CD4-positive, alpha-beta T cell (primary cell): ENCODE data around the gene MNX1. TPM values are rescaled to one million over a fixed set of nuclear protein-coding genes. Genes with fewer than 3 reads are reported as not detected.

Source experiments
- ATAC-seq: fragments of 200-7000 bp; cut with Tn5 transposase; one replicate; pipeline ENCODE4 v1.10.0; 2022; ENCODE audit warnings: mild to moderate bottlenecking; ENCODE audit not compliant: poor library complexity
- CTCF ChIA-PET: fragments of 350-600 bp; sonication (Branson Sonifier 250); formaldehyde crosslinking; loops from one replicate; lab custom pipeline; 2021; ENCODE audit warnings: antibody characterized with exemption, inconsistent platforms; lab: Charles Lee
- POLR2A ChIA-PET: fragments of 350-600 bp; sonication (Branson Sonifier 250); formaldehyde crosslinking; loops from one replicate; lab custom pipeline; 2021; ENCODE audit warnings: antibody characterized with exemption, inconsistent platforms; lab: Charles Lee
- DNase-seq, 14 experiments: peaks; one replicate each; pipeline ENCODE4 v3.0.0-alpha.2; 2013 to 2020; ENCODE audit warnings: mixed read lengths in 2 of 14
- H3K27ac ChIP-seq, 2 donors: one replicate each; pipeline versions ENCODE4 v1.5.1 to v1.7.0; 2013; ENCODE audit warnings: low read length in 2 of 2, low read depth in 1 of 2, mild to moderate bottlenecking in 1 of 2
- H3K27me3 ChIP-seq, 2 experiments: 1 replicate in 1 of 2; 2 replicates in 1 of 2; pipeline versions ENCODE4 v1.6.1 to v1.7.0; 2013; ENCODE audit warnings: low read length in 2 of 2, control low read depth in 1 of 2, mild to moderate bottlenecking in 1 of 2, moderate library complexity in 1 of 2; ENCODE audit not compliant: insufficient read depth in 2 of 2, control insufficient read depth in 1 of 2
- H3K36me3 ChIP-seq: one replicate; pipeline ENCODE4 v1.6.1; 2013; ENCODE audit warnings: low read length, control low read depth; ENCODE audit not compliant: insufficient read depth
- H3K4me1 ChIP-seq: one replicate; pipeline ENCODE4 v1.6.1; 2013; ENCODE audit warnings: low read length, control low read depth; ENCODE audit not compliant: insufficient read depth
- H3K4me3 ChIP-seq: one replicate; pipeline ENCODE4 v1.5.1; 2013; ENCODE audit warnings: mild to moderate bottlenecking, low read length, moderate library complexity
- H3K9me3 ChIP-seq, 2 experiments: 1 replicate in 1 of 2; 2 replicates in 1 of 2; pipeline versions ENCODE4 v1.6.1 to v1.7.0; 2013; ENCODE audit warnings: low read length in 2 of 2, mild to moderate bottlenecking in 2 of 2, control low read depth in 1 of 2, moderate library complexity in 1 of 2; ENCODE audit not compliant: control insufficient read depth in 1 of 2, insufficient read depth in 1 of 2
- H3K27ac Mint-ChIP-seq: one replicate; pipeline ENCODE4 v1.8.0; 2020; ENCODE audit warnings: mixed read lengths
- H3K27me3 Mint-ChIP-seq: one replicate; pipeline ENCODE4 v1.8.0; 2021; ENCODE audit warnings: mixed read lengths
- H3K36me3 Mint-ChIP-seq: one replicate; pipeline ENCODE4 v1.8.0; 2021; ENCODE audit warnings: low read depth, mixed read lengths
- H3K4me1 Mint-ChIP-seq: one replicate; pipeline ENCODE4 v1.8.0; 2021; ENCODE audit warnings: low read depth, mixed read lengths
- H3K4me3 Mint-ChIP-seq: one replicate; pipeline ENCODE4 v1.8.0; 2020; ENCODE audit warnings: mild to moderate bottlenecking, mixed read lengths
- H3K9me3 Mint-ChIP-seq: one replicate; pipeline ENCODE4 v1.8.0; 2020; ENCODE audit warnings: mixed read lengths
- intact Hi-C, 2 experiments: fragments of 100-400 bp; cut with DNase I in 1 of 2; cut with micrococcal nuclease in 1 of 2; formaldehyde crosslinking; loops; one replicate each; pipeline versions ENCODE4 v1.15.1 to v1.9.0; 2023 to 2025; cut with DNase I, micrococcal nuclease
- total RNA-seq, 174 experiments: library from RNA in 2 of 174; stranded (reverse) in 2 of 174; gene quantifications; one replicate each; pipeline ENCODE4 v1.2.3 and lab custom pipeline; 2021 to 2026
- TF ChIP-seq, protein P1 (sequence below): fragments of 200-600 bp; IDR thresholded peaks from one replicate; pipeline ENCODE4 v1.8.0; 2022; ENCODE audit warnings: antibody characterized with exemption, mild to moderate bottlenecking

MNX1 gene
- total RNA-seq, 2 experiments from 2014 or later, result 0.14 TPM; not detected in 1

DNA sequence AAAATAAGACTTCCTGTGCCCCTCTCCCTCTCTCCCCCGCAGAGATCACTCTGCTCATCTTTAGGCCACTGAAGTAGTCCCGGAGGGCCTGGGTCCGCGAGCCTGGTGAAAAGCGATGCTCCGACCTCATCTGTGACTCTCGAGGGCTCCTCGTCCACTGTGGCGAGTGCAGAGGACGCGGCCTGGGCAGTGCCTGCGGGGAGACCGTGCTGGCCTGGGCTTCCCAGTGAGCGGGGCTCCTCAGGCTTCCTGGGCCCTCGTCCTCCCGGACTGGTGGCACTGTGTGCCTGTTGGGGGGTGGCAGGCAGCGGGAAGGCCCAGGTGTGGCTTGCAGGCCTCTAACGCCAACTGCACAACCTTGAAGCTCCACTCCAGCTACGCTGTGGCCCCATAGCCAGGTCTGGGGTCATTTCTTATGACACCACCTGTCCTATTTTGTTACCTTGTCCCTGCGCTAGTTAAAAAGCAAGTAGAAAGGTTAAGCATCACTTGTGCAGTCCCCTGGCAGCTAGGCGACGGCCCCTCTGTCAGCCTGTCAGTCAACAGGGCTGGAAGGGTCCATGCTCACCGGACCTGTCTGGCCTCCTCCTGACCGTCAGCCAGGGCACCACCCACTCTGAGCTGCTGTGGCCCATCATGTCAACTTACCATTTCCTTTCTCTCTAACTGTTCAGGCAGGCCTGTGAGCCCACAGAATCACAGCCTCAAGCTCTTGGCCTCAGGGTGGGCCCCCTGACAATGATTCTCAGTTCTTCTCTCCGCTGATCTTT lies 20.5 kb downstream of the MNX1 start:
- peaks cover 21% of the 10 kb centered on the region for H3K27me3 Mint-ChIP-seq
- TF ChIP-seq, protein P1, sequence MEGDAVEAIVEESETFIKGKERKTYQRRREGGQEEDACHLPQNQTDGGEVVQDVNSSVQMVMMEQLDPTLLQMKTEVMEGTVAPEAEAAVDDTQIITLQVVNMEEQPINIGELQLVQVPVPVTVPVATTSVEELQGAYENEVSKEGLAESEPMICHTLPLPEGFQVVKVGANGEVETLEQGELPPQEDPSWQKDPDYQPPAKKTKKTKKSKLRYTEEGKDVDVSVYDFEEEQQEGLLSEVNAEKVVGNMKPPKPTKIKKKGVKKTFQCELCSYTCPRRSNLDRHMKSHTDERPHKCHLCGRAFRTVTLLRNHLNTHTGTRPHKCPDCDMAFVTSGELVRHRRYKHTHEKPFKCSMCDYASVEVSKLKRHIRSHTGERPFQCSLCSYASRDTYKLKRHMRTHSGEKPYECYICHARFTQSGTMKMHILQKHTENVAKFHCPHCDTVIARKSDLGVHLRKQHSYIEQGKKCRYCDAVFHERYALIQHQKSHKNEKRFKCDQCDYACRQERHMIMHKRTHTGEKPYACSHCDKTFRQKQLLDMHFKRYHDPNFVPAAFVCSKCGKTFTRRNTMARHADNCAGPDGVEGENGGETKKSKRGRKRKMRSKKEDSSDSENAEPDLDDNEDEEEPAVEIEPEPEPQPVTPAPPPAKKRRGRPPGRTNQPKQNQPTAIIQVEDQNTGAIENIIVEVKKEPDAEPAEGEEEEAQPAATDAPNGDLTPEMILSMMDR, result no peak
- no peak for ATAC-seq
- ChIA-PET POLR2A (no interaction called here), CTCF (no interaction called here)
- no peaks in the 10 kb centered on the region for H3K9me3 Mint-ChIP-seq
- H3K4me1 Mint-ChIP-seq, result no peaks in the 10 kb centered on the region
- Histone ChIP-seq H3K27ac (no peak overlapping the region), H3K4me1 (no peaks in the 10 kb centered on the region), H3K36me3 (no peaks in the 10 kb centered on the region), H3K9me3 (peaks cover 0 to 4% of the 10 kb centered on the region in 2 experiments), H3K27me3 (peaks cover 4 to 20% of the 10 kb centered on the region in 2 experiments), H3K4me3 (no peak overlapping the region)
- intact Hi-C loops, result no loop called here
- no peak for DNase-seq
- H3K27ac Mint-ChIP-seq, result no peak overlapping the region
- no peaks in the 10 kb centered on the region for H3K36me3 Mint-ChIP-seq
- H3K4me3 Mint-ChIP-seq, result no peak overlapping the region

DNA sequence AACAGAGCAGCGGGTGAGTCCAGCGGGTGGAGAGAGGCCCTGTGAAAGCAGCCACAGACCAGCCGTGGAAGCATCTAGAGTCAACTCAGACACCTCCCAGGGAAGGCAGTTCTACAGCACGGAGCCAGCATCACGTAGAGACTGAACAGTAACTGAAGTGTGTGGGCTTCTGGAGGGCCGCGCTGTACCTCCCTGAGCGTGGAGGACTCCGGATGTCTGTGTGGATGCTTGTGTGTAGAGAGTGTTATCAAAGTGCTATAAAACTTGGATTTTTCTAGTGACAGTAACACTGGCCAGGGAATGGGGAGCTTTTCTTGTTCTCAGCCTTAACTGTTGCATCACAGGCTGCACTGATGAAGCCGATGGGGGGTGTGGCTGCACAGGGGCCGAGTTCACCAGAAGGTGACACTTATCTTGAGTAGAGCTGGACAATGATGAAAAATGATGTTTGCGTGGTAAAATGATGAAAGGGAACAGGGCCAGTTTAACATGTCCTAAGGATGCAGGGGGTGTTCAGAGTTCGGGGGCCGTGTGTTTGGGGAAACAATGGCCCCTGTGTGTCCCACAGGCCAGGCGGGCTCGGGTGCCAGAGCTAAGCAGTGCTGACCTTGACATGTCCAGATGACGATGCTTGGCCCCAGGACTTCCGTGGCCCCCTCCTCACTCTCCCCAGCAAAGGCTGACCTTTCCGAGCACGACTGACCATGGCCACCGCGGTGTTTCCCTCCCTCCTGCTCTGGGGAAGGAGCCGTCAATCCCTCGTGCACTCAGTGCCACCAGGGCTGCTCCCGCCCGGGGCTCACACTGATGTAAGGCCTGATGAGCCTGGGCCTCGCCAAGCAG lies 21.9 kb downstream of the MNX1 start:
- ChIA-PET CTCF (no interaction called here), POLR2A (no interaction called here)
- Mint-ChIP-seq H3K4me1 (no peaks in the 10 kb centered on the region), H3K27me3 (peaks cover 10% of the 10 kb centered on the region), H3K36me3 (no peaks in the 10 kb centered on the region), H3K4me3 (no peak overlapping the region), H3K9me3 (no peaks in the 10 kb centered on the region), H3K27ac (no peak overlapping the region)
- Histone ChIP-seq H3K36me3 (no peaks in the 10 kb centered on the region), H3K4me1 (no peaks in the 10 kb centered on the region), H3K27me3 (peaks cover under 1 to 16% of the 10 kb centered on the region in 2 experiments), H3K9me3 (peaks cover 0 to 4% of the 10 kb centered on the region in 2 experiments), H3K4me3 (no peak overlapping the region), H3K27ac (no peak overlapping the region)
- intact Hi-C loops, result no loop called here
- TF ChIP-seq, protein P1, result no peak
- ATAC-seq (no peak), DNase-seq (no peak)

DNA sequence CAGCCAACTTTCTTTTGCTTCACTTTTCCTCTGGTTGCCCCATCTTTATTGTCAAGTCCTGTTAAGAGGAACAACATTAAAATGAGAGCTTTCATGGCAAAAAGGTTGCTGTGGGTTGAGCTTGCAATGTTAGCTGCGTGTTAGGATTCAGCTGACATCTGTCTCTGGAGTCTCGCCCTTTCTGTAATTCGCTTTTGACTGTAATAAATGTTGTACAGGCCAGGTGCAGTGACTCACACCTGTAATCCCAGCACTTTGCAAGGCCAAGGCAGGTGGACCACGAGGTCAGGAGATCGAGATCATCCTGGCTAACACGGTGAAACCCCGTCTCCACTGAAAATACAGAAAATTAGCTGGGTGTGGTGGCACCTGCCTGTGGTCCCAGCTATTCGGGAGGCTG lies 24.1 kb downstream of the MNX1 start:
- H3K27ac ChIP-seq, result no peak overlapping the region
- no peaks in the 10 kb centered on the region for H3K4me1 ChIP-seq
- TF ChIP-seq, protein P1, result no peak
- H3K27me3 ChIP-seq, result peaks cover 0 to 7% of the 10 kb centered on the region in 2 experiments
- Mint-ChIP-seq H3K36me3 (peaks cover 5% of the 10 kb centered on the region), H3K27me3 (no peaks in the 10 kb centered on the region), H3K4me1 (no peaks in the 10 kb centered on the region), H3K4me3 (no peak overlapping the region), H3K9me3 (no peaks in the 10 kb centered on the region), H3K27ac (no peak overlapping the region)
- CTCF ChIA-PET, result no interaction called here
- POLR2A ChIA-PET, result no interaction called here
- H3K9me3 ChIP-seq, result peaks cover 0 to 4% of the 10 kb centered on the region in 2 experiments
- H3K36me3 ChIP-seq, result no peaks in the 10 kb centered on the region
- no peak overlapping the region for H3K4me3 ChIP-seq
- ATAC-seq, result no peak
- intact Hi-C loops, result no loop called here
- DNase-seq, result no peak
